Head of caudate nucleus (tissue), 42 donors: ENCODE measurements around the gene NIN.
"Not testable (repeated sequence)": the region's sequence is repeated elsewhere in the genome, so short reads cannot be mapped to it uniquely, and the experiment has no call there.

Source experiments
- DNase-seq, 42 donors: peaks; one replicate each; pipeline versions ENCODE4 v3.0.0 to v3.0.0-alpha.2; 2020 to 2021; ENCODE audit warnings: mixed read lengths in 7 of 42
- intact Hi-C: fragments of 100-400 bp; cut with DNase I; formaldehyde crosslinking; loops from one replicate; pipeline ENCODE4 v1.15.0; 2022

NIN gene

GRCh38 chr14:50697659-50698290 lies 133.2 kb downstream of the NIN start:
- DNase-seq = no peak
- intact Hi-C loops = no loop called here

GRCh38 chr14:50694260-50694659 lies 136.7 kb downstream of the NIN start:
- intact Hi-C loops, DNase-seq: not testable (repeated sequence)

DNA sequence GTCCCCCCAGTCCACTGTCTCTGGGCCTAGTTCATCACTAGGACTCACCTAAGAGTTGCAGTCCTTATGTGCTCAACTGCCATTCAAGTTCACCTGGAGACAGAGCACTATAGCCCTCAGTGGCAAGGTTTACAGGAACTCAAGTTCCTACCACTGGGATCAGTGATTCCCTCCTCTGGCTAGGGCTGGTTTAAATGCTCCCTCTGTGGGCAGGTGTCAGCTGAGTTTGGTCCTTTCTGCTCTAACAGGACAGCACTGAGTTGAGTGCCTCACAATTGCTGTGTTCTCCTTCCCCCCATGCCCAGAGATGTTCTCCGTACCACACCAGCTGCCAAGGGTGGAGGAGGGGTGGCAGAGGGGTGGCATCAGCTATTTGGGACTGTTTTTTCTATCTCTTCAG lies 142.1 kb downstream of the NIN start:
- intact Hi-C loops = no loop called here
- no peak for DNase-seq

DNA sequence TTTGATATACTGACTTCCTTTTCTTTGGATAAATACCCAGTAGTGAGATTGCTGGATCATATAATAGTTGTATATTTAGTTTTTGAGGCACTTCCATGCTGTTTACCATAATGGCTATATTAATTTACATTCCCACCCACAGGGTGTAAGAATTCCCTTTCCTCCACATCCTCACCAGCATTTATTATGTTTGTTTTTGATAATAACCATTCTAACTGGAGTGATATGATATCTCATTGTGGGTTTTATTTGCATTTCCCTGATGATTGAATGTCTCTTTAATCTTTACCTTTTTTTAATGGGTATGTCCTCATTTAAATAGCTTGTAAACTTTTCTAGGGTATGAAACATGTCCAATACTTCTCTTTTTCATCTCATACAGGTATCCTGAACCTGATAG lies 151.3 kb downstream of the NIN start:
- DNase-seq = no peak
- intact Hi-C loops = no loop called here

DNA sequence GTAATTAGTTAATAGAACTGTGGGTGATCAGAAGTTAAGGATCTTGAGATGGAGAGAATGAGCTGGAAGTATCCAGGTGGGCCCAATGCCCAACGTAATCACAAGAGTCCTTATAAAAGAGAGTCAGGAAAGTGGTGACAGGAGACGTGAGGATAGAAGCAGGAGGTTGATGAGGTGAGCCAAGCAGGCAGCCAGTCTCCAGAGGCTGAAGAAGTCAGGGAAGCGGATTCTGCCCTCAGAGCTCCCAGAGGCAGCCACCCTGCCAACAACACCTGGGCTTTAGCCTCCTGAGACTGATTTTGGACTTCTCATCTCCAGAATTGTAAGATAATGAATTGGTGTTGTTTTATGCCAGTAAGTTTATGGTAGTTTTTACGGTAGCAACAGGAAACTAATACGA lies 152.8 kb downstream of the NIN start:
- no peak for DNase-seq
- intact Hi-C loops = no loop called here

- intact Hi-C loops = no loop called here
- DNase-seq = no peak
Measured at GRCh38 chr14:50677527-50678063, 153.4 kb downstream of the NIN start.

- intact Hi-C loops = no loop called here
- DNase-seq = no peak
Measured at GRCh38 chr14:50676814-50677516, 154.0 kb downstream of the NIN start.

- intact Hi-C loops = no loop called here
- no peak for DNase-seq
Measured at GRCh38 chr14:50675597-50675996, 155.4 kb downstream of the NIN start.

DNA sequence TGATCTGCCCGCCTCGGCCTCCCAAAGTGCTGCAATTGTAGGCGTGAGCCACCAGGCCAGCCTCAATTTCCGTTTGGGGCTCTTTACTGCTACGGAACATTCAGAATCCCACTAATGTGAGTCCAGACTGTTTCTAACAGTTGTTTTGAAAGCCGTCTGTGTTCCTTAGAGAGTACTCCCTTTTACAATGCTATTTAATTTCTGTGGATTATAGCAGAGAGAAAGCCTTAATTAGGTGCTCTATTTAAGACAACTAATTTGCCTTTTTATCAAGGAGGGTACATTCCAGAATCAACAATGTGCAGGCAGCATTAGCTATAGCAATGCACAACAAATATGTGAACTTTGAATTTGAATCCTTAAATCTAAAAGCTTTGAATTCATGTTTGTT lies 160.1 kb downstream of the NIN start:
- DNase-seq = no peak
- intact Hi-C loops = loop anchor here (5.0 kb wide), 1 partner anchor 41 kb away; no protein-coding TSS in a partner anchor

DNA sequence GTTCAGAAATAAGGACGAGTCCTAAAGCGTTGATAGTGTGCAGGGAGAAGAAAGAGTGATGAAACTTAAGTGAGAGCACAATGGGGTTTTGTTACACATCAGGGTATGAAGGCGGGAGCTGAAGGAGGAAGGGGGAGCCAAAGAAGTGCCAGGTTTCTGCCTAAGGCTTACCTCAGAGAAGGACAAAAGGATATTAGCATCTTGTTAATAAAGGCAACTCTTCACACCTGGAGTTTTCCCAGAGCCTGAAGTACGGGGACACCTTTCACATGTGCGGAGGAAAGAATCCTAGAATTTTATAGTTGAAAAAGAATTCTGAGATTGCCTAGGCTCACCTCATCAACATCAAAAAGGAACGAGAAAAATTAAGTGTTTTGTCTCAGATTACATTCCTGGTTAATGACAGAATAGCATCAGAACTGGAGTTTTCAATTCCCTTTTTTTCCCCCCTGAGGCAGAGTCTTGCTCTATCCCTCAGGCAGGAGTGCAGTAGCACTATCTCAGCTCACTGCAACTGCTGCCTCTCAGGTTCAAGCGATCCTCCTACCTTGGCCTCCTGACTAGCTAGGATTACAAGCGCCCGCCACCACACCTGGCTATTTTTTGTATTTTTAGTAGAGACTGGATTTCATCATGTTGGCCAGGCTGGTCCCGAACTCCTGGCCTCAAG lies 160.6 kb downstream of the NIN start:
- intact Hi-C loops = loop anchor here (5.0 kb wide), 1 partner anchor 42 kb away; no protein-coding TSS in a partner anchor
- no peak for DNase-seq
